Left lobe of liver (tissue), 2 donors: Measurements from ENCODE around the gene DSEL. TPM values are rescaled to one million over a fixed set of nuclear protein-coding genes. Genes with fewer than 3 reads are reported as not detected.
A peak's percentile ranks its signal among the peaks of the same experiment; 100 is the strongest.

Experiments used
- ATAC-seq: fragments of 200-7000 bp; cut with Tn5 transposase; one replicate; pipeline ENCODE4 v1.9.1; 2020; ENCODE audit warnings: mild to moderate bottlenecking, moderate library complexity
- DNase-seq: peaks from one replicate; pipeline ENCODE4 v3.0.0-alpha.2; 2020; ENCODE audit warnings: low spot score
- total RNA-seq: library from RNA; stranded (reverse); gene quantifications from one replicate; pipeline ENCODE4 v1.2.1, GENCODE V29; 2021
- donor health status: DM: no; HTN: no; CAD: no; lungs with moderate emphysema.
- donor health status: DM: no; HTN: yes; CAD: no.

The DSEL gene
- 2.5 TPM for total RNA-seq

DNA sequence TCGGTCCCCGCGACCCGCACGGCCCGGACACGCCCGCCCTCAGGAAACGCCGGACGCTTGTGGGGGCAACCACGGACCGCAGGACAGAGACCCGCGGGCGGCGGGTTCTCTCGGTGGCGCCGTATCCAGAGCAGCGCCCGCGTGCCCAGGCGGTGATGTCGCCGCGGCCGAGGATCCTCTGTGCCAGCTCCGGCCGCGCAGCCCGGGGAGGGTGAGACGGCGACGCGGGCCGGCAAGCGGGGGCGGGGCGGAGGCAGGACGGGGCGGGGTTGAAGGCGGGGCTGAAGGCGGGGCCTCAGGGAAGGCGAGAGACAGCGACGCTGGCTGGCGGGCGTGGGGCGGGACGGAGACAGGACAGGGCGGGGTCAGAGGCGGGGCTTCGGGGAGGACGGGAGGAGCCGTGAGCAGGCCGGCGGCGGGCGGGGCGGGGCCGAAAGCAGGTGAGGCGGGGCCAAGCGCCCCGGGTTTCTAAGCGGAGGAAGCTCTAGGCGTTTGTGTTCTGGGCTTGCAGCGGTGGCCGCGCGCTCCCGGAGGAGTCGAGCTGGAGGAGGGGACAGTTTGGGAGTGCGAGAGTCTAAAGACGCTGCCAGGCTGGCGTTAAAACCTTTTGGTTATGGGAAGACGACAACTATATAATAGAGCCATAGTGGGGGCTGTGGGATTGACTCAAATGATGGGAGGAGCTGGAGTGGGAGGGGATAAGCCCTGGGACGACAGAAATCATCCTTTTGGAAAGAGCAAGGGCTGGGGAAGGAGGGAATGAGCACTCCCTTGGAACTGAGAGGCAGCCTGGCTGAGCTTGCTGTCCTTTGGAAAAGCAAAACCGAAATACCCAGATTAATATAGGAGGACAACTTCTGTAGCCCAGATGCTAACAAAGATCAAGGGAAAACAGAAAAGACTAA is at the start of gene DSEL:
Gene DSEL, minus strand, starts transcription at position 182 of the 905 bp plus-strand sequence. CDS start 2,112 bp downstream, outside the sequence.
- peak; percentile 99 for DNase-seq
- ATAC-seq: peak; percentile 92

DNA sequence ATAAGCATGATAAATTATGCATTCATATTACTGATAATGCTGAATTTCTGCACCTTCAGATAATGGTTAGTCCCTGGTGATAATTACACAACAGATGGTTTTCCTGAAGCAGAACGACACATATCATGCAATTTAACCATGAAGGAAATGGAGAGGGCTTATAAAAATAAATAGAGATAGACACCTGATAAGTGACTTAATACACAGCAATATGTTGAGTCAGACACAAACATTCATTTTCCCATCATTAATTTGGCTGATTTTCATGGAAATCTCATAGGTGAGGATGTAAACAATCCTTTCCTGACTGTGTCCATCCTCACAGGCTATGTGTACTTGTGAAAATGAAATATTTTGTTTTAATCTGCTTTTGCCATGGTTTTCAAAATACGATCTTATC is 36.9 kb upstream of the DSEL start:
- ATAC-seq: no peak

DNA sequence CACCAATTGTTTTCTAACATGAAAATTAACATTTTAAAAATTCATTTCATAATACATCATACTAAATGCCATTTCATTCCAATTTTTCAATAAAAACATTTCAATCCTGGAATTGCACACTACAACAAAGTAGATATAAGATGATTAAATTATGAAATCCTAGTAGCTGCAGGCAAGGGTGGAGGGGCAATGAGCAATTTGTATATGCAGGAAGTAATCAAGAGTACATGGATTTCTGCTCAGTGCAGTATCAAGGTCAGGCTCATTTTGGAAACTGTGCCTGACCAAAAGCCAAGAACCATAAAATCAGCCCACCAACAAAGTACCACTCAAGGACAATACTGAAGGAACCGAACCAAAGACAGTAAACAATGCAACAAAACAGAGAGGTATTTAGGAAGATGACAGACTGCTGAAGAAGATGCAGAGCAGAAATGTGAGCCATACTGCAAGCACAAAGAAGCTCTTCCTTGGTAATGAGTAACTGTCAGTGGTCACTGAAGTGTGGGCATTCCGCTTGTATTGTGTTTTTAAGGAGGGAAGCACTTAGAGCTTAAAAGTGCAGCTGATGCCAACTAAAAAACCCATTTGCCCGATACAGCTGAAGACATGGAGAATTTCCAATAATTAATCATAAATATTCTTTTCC is 34.5 kb upstream of the DSEL start:
- DNase-seq (no peak), ATAC-seq (no peak)

More for the DNA sequence above, 36.9 kb upstream of the DSEL start:
- DNase-seq: no peak

DNA sequence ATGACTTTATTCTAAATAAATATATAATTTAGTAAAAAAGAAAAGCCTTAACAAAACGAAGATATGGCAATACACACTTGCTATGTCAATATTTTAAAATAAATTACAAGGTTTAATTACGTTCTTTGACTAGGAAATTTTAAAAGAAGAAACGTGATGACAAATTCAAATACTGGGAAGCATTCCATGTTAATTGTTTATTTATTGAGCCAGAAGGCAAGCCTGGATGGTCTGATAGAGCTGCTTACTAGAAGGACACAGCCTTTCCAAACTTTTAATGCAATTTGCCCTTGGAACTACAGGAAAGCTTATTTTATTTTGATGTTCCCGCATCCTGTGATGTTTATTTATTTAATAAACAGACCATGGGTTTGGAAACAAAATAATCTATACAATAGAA is 33.4 kb upstream of the DSEL start:
- DNase-seq (no peak), ATAC-seq (no peak)

DNA sequence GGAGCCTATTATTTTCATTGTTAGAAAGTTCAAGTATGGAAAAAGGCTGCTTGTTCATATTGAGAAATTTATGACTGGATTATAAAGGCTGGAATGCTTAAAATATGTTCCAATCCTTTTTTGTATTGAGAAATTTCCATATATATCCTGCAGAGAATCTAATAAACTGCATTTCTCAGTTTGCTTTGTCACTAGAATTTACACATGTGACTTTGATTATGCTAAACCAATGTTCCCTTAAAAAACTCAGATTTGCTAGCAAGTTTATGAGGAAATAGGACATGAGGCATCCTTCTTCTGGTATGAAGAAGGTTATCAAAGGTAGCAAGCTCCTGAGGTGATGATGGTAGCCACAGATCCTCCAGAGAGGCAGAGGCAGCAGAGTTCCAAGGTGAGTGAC is 29.2 kb upstream of the DSEL start:
- ATAC-seq: no peak
- no peak for DNase-seq

DNA sequence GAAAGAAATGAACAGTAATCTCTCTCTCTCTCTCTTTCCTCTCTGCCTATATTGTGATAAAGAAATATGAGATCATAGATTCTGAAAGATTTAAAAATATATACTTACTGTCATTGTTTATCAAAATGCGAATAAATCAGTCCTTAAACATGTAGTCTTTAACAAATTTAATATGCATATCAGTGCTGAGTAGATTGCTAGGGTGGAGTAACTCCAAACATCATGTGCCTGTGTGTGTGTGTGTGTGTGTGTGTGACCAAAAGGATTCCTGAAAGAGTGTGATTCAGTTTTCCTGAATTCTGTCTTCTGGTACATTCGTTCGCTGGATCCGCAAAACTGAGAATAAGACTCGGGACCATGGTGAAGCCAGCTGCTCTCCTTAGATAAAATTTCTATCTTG is 24.0 kb upstream of the DSEL start:
- ATAC-seq: no peak
- no peak for DNase-seq

DNA sequence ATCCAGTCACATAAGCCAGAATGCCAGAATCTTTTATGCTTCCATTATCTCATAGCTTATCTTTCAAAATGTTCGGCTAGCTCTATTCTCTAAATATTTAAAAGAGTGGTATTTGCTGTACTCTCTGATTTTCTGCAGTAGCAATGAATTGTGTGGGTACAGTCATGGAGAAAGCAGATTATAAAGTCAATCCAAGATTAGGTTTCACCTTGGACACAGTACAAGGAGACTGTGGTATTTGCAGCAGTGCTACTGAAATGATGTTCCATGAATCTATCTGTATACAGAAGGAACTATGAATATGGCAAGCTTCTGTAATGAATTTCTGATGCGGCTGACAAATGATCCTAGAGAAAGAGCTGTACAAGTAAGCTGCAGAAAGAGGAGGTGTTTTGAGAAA is 15.4 kb upstream of the DSEL start:
- no peak for ATAC-seq
- no peak for DNase-seq

DNA sequence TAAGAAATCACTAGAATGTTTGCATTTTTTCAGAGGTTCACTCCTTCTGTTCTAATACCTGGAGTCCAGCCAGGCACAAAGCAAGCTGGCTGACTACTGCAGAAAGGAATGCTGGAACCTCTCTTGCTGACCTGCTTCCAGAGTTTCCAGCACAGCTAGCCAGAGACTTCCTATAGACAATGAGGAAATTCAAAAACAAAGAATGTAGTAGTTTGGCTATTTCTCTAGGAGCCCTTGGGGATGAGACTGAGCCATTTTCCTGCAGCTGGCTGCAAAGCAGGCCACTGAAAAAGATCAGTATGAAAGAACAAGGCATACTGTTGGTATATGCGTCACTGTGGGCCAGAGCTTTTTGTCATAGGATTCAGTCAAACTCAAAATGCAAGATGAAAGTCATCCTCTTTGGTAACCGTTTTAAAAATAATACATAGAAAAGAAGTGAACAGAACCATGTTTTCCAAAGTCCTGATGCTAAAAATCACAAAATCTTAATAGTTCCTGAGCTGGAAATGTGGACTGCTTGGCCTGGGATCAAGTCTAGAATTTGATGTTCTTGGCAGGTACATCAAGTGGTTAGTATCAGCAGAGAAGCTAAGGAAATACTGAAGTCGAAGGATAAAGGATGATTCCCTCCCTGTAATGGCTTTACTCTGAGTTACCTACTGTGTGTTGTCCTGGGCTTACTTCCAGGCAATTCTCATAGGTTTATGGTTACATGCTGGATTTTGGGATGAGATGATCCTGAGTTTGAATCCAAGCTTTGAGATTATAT is 9.0 kb upstream of the DSEL start:
- DNase-seq: peak; percentile 50
- ATAC-seq: peak; percentile 90

DNA sequence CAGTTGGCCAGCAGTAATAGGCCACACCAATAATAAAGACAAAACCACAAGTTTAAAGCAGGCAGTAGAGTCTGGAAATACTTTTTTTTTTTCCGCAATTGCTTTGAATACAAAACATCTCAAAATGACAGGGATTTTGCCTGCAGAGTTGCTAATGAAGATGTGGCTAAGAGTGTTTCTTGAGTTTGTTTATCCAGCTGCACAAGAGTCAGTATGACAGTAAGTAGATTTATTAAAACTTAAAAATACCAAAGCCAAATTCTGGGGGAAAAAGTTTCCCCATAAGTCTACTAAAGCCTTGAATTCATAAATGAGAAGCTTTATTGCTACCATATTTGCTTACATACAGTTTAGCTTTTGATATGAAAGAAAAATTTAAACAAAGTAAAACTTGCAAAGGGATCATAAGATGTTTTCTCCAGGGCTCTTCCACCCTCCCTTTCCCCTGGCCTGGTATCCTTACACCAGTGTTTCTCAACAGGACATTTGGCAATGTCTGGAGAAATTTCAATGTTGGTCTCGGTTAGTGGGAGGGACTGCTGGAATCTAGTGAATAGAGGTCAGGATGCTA is 3.9 kb upstream of the DSEL start:
- DNase-seq (no peak), ATAC-seq (no peak)

DNA sequence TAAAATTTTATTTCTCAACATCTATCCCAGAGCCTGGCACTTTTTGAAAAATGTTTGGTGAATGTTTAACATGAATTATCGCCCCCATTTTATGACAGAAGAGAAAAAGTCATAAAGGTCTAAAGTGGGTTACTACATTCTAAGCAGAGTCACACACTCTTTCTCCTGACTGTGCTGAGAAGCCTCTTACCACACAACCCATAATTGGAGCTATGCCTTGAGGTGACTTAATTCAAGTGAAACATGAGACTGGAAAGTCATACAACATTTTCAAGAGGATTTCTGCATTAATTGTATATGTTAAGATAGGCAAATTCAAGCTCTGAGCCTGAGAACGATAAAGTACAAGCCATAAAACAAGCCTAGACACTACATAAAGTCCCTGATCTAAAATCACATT is 3.1 kb upstream of the DSEL start:
- no peak for DNase-seq
- no peak for ATAC-seq

DNA sequence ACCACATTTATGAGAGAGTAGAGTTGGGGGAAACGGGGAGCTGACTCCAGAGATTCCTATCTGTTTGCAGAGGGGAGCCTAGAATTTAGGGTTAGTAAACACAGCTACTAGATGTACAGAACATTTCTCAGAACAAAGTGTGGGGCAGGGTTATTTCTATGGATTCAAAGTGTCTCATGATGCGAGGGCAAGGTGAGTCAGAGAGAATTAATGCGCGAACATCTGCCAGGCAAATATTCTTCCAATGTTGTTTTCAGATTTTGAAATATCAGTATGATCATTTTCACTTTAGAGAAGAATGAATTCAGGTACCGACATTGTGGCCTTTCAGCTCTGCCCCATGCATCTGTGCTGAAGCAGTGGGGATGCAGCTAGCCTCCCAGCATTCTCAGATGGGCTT is 2.0 kb upstream of the DSEL start:
- no peak for ATAC-seq

DNA sequence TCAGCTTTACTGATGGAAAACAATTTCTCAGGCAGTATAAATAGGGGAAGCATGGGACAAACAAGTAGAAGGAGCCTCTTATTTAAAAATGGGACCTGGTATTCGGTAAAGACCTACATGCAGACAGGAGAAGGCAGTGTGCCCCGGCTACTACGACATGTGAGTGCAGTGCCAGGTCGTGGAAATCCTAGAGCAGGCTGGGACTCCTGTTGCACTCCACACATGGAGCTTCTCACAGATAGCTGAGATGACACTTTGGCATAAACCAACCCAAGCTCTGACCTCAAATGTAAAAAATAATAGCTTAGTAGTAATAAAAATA is 885 bp upstream of the DSEL start:
- ATAC-seq (no peak), DNase-seq (no peak)

More for the DNA sequence above, 2.0 kb upstream of the DSEL start:
- DNase-seq: no peak

DNA sequence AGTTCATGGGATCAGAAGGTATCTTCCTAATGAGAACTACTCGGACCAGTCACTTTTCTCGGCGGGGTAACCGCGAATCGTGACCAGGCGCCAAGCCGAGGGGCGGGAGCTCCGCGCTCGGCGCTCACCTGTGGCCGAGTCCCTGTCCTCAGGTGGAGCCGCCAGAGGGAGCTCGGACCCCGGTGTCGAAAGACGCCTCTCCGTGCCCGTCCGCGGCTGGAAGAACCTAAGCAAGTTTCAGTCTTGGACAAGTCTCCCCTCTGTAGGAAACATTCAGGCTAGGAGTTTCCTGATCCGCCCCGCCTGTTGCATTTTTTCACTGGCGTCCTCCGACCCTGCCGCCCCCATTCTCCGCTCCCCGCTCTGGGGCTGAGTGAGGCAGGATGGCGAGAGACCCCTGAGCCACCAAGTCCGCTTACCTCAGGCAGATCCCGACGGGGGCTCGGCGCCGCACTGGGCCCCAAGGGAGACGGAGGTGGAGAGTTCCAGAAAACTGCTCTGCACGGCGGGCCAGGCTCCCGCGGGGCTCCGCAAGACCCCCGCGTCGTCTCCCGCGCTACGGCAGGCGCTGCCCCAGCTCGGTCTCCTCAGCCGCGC is 480 bp downstream of the DSEL start:
- DNase-seq: peak; percentile 91
- peak; percentile 82 for ATAC-seq

DNA sequence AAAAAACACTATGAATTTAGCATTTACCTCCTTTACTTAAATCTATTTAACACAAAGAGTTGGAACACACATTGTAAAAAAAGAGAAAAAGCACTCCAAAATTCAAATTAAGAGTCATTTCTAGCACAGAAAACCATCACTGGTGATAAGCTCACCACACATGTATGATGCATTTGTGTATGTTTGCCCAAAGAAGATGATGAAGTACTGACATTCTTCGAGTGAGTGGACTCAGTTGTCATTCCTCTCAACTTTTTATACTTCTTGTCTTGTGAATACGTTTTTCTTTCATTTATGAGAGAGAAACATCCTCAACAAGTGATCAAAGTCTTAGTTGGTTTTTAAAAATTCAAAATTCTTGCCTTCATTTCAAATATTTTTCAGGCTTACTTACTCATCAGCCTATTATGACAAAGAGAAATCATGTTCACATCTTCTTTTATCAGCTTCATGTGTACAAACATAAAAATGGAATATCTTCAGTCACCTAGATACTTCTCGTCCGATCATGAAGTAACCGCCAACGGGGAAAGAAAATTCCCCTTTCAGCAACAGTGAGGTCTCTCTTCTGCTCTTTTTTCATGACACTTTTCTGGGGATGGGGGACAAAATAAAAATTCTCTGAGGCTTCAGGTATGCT is 1.5 kb downstream of the DSEL start:
- DNase-seq: no peak

DNA sequence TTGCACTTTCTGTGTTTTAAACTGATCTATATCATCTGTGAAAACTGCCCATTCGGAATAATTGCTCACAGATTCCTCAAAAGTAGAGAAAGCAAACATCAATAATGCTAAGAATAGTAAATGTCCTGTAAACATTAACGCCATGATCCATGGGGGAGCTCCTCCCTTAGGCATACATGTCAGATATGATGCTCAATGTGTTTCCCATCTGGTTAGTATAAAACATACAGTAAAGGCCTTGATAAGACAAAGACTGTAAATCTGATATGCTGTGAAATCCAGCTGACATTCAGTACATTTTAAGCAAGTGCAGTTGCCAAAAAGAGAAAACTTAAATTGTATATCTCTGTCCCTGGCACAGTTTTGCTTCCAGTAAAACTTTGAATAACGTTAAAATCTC is 2.1 kb downstream of the DSEL start:
- DNase-seq (no peak), ATAC-seq (no peak)

More for the DNA sequence above, 1.5 kb downstream of the DSEL start:
- no peak for ATAC-seq

DNA sequence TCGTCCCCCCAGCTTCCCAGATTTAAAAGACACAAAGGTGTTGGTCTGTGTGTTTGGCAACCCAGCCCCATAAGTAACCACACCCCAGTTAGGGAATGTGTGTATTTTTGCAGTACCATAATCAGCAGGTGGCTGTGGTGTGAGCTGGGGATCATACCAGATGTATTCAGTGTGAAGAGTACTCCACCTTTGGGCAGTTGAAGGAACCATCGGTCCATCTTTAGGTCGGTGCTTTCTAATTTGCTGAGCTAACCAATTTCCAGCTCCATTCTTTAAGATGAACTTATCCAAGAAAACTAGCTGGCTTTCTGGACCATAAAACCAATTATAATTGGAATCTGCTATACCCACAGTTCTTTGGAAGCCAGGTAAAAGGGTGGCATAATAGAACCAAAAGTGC is 3.2 kb downstream of the DSEL start:
- ATAC-seq (no peak), DNase-seq (no peak)

DNA sequence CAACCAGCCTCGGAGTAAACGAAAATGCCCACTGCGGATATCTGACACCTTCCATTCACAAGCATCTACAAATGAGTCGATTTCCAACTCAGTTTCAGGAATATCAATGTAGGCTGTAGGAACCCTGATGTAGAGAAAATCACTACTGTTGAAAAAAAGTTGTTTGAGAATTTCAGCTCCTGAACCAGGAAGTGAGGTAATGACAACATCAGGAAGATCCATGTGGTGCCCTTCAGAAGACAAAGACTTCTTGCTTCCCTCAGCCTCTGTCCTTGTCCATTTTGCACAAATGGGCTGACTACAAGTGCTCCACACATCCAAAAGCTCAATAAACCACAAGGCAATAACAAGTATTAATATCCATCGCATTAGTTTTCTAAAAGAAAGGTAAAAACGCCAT is 4.7 kb downstream of the DSEL start:
- ATAC-seq (no peak), DNase-seq (no peak)

DNA sequence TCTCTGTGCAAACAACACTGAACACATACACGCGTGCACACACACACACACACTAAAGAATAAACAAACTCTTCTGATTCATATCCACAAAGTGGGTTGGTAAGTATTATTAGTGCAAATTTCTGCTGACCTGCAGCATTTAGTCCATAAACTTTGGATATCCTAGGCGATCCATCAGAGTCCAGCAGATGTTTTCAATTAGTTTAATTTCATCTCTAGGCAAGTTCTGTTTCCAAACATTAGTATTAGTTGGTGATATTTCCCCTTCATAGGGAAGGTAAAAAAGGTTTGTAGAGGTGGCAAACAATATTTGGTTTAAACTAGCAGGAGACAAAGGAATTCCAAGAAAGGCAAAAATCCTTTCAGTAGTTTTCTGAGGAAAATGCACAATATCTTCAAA is 5.7 kb downstream of the DSEL start:
- DNase-seq (no peak), ATAC-seq (no peak)

DNA sequence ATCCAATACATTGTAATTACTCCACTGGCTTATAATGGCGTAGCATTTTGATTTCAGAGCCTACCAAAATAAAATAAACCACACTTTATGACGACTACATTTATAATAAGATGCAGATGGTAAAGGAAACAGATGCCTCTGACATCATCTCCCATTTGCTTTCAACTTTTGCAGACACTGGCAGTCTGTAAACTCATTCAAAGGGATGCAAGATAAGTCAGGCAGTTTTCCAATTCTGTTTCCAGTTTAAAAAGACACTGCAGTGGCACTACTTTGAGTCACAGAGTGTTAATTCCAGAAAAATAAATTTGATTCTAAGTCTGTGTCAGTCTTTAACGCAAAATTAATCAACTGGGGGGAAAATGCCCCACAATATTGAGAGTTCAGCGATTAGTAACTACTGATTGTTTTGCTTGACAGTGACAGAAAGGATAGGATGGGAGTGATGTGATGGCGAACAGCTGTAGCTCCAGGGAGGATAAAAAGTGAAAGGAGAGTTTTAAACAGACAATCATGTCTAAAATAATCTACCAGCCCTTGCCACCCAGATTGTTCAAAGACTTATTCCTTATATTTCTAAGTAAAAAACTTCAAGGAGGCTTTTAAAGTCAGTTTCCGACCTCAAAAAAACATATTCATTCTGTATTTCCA is 6.7 kb downstream of the DSEL start:
- DNase-seq (no peak), ATAC-seq (no peak)

DNA sequence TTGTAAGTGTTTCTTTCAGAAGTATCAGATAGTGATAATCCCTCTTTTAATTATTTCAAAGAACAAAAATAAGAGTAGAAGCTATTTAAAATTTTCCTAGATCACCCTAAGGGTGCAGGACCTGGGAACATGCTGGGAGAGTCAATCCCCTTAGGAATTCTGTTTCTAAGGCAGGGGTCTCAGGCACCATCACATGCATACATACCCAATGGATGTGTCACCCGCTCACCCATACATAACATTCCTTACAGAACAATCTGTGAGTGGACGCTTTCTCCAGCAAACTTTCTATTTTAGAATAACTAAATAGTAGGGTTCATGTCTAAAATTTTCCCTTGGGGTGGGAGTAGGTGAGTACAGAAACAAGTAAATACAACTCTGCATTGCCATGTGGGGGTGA is 8.4 kb downstream of the DSEL start:
- ATAC-seq: no peak
- no peak for DNase-seq
